K562 (cell line): ENCODE measurements around the gene HSPB3. TPM values are rescaled to one million over a fixed set of nuclear protein-coding genes. Genes with fewer than 3 reads are reported as not detected.

ENCODE experiments used
- ATAC-seq: fragments of 200-7000 bp; cut with Tn5 transposase; 3 replicates; pipeline ENCODE4 v1.9.1; 2020; ENCODE audit warnings: moderate library complexity
- BruUV-seq: library from RNA; stranded (reverse); fragments of 400-500 nt; replicated peaks from 2 replicates; lab custom pipeline; 2021; lab: Mats Ljungman, UMichigan
- CTCF ChIA-PET: fragments of 300-600 bp; formaldehyde crosslinking; extraction: SDS; loops from one replicate; lab custom pipeline; 2021; ENCODE audit warnings: low intra/inter-chr PET ratio; lab: Yijun Ruan, JAX
- POLR2A ChIA-PET: fragments of 300-600, 350-650 bp; sonication (Branson Sonifier 250); formaldehyde crosslinking; extraction: SDS; loops from one replicate; lab custom pipeline; 2021; ENCODE audit warnings: antibody characterized with exemption, inconsistent platforms; lab: Yijun Ruan, JAX
- DNase-seq, 4 experiments: peaks; one replicate each; pipeline versions ENCODE4 v3.0.0 to v3.0.0-alpha.2; 2011 to 2018; ENCODE audit warnings: low spot score in 3 of 4, mixed read lengths in 3 of 4; ENCODE audit errors: extremely low read depth in 1 of 4
- FAIRE-seq: peaks from 2 replicates; lab custom pipeline; 2011; peaks lifted over from hg19 to GRCh38; lab: Jason Lieb, UNC
- H2AFZ ChIP-seq: 2 replicates; pipeline ENCODE4 v1.6.0; 2011; ENCODE audit warnings: low read depth, low read length, control low read depth, inconsistent platforms
- H3K27ac ChIP-seq: fragments of 200-600 bp; 3 replicates; pipeline ENCODE4 v1.8.0; 2011; ENCODE audit warnings: low read depth, mild to moderate bottlenecking, control low read depth, inconsistent platforms, low read length, moderate library complexity, mixed read lengths; ENCODE audit errors: extremely low read depth
- H3K27me3 ChIP-seq, 2 experiments: fragments of 300-600 bp in 1 of 2; 2 replicates in 1 of 2; 3 replicates in 1 of 2; pipeline versions ENCODE4 v1.6.0 to v1.8.0; 2011; ENCODE audit warnings: inconsistent platforms in 2 of 2, low read length in 2 of 2, mild to moderate bottlenecking in 1 of 2, mixed read lengths in 1 of 2, moderate library complexity in 1 of 2; ENCODE audit not compliant: control insufficient read depth in 2 of 2, insufficient read depth in 2 of 2
- H3K36me3 ChIP-seq: fragments of 300-600 bp; 3 replicates; pipeline ENCODE4 v1.8.0; 2011; ENCODE audit warnings: mild to moderate bottlenecking, low read length, inconsistent platforms; ENCODE audit not compliant: control insufficient read depth, insufficient read depth
- H3K4me1 ChIP-seq, 2 experiments: fragments of 200-600 bp in 1 of 2; replicated peaks in 1 of 2; 2 replicates in 1 of 2; 3 replicates in 1 of 2; pipeline versions ENCODE4 v1.5.1 to v1.8.0; 2011; ENCODE audit warnings: inconsistent platforms in 2 of 2, low read length in 2 of 2, mild to moderate bottlenecking in 1 of 2, mixed read lengths in 1 of 2, moderate library complexity in 1 of 2; ENCODE audit not compliant: control insufficient read depth in 2 of 2, insufficient read depth in 2 of 2
- H3K4me2 ChIP-seq: 2 replicates; pipeline ENCODE4 v1.6.1; 2011; ENCODE audit warnings: low read length, control low read depth, inconsistent platforms, mixed read lengths; ENCODE audit not compliant: insufficient read depth
- H3K4me3 ChIP-seq: fragments of 200-600 bp; sonication (generic), shearing (Covaris generic); 2 replicates; pipeline ENCODE4 v1.5.1; 2016; ENCODE audit warnings: control low read depth, inconsistent platforms
- H3K79me2 ChIP-seq: fragments of 200-600 bp; 3 replicates; pipeline ENCODE4 v1.8.0; 2011; ENCODE audit warnings: low read length, inconsistent platforms; ENCODE audit not compliant: control insufficient read depth, insufficient read depth
- H3K9ac ChIP-seq, 2 experiments: 2 replicates each; pipeline versions ENCODE4 v1.6.0 to v1.6.1; 2011; ENCODE audit warnings: low read depth in 2 of 2, low read length in 2 of 2, control low read depth in 1 of 2, inconsistent platforms in 1 of 2, mild to moderate bottlenecking in 1 of 2, mixed read lengths in 1 of 2; ENCODE audit not compliant: insufficient read depth in 1 of 2
- H3K9me1 ChIP-seq: one replicate; pipeline ENCODE4 v1.6.0; 2011; ENCODE audit warnings: inconsistent platforms, mild to moderate bottlenecking, low read length, moderate library complexity; ENCODE audit not compliant: control insufficient read depth, insufficient read depth
- H3K9me3 ChIP-seq: replicated peaks from 2 replicates; pipeline ENCODE4 v1.5.1; 2011; ENCODE audit warnings: low read depth, low read length, inconsistent platforms; ENCODE audit not compliant: control insufficient read depth, insufficient read depth
- H4K20me1 ChIP-seq: replicated peaks from 2 replicates; pipeline ENCODE4 v1.6.1; 2011; ENCODE audit warnings: low read length, inconsistent platforms, mixed read lengths; ENCODE audit not compliant: control insufficient read depth, insufficient read depth
- E2F5 ChIP-seq: sonication (generic); formaldehyde crosslinking; IDR thresholded peaks from 2 replicates; pipeline ENCODE4 v1.8.0; 2022; ENCODE audit warnings: mild to moderate bottlenecking, missing genetic modification reagents
- GABPB2 ChIP-seq: fragments of 250-450 bp; sonication (Bioruptor Pico); conservative IDR thresholded peaks from 2 replicates; pipeline ENCODE4 v1.5.1; 2021; ENCODE audit warnings: mild to moderate bottlenecking
- HBP1 ChIP-seq: fragments of 450-650 bp; formaldehyde crosslinking; IDR thresholded peaks from 2 replicates; pipeline ENCODE4 v1.4.0; 2022; ENCODE audit warnings: missing genetic modification characterization
- HEY1 ChIP-seq: fragments of 250-450 bp; sonication (Bioruptor Pico); IDR thresholded peaks from 2 replicates; pipeline ENCODE4 v1.5.0; 2020; ENCODE audit warnings: mild to moderate bottlenecking, moderate library complexity, borderline replicate concordance
- MAFF ChIP-seq: IDR thresholded peaks from 2 replicates; pipeline ENCODE4 v1.6.1; 2012; ENCODE audit warnings: low read length, improper control_type of control experiment
- NFE2 ChIP-seq: IDR thresholded peaks from 2 replicates; pipeline ENCODE4 v1.6.1; 2014; ENCODE audit warnings: antibody characterized with exemption, low read depth
- NFE2L1 ChIP-seq: fragments of 450-650 bp; IDR thresholded peaks from 2 replicates; pipeline ENCODE4 v1.6.1; 2016; ENCODE audit warnings: missing genetic modification characterization, low read depth, mild to moderate bottlenecking, missing compliant biosample characterization, moderate library complexity, borderline replicate concordance
- POLR3G ChIP-seq: IDR thresholded peaks from 2 replicates; pipeline ENCODE4 v1.6.1; 2011; ENCODE audit not compliant: insufficient read length, insufficient replicate concordance; ENCODE audit errors: extremely low read depth
- POU5F1 ChIP-seq: fragments of 150-350 bp; IDR thresholded peaks from 2 replicates; pipeline ENCODE4 v1.6.1; 2014; ENCODE audit warnings: borderline replicate concordance, low read length, low read depth, mild to moderate bottlenecking; ENCODE audit not compliant: partially characterized antibody
- RAD51 ChIP-seq: fragments of 450-650 bp; IDR thresholded peaks from 2 replicates; pipeline ENCODE4 v1.7.1; 2016; ENCODE audit warnings: low read depth, mild to moderate bottlenecking, borderline replicate concordance
- RBM22 ChIP-seq: fragments of 200-400 bp; formaldehyde crosslinking; IDR thresholded peaks from 2 replicates; pipeline ENCODE4 v1.6.1; 2018; ENCODE audit warnings: low read length, low read depth; ENCODE audit not compliant: poor library complexity, severe bottlenecking
- RBM34 ChIP-seq: fragments of 200-400 bp; formaldehyde crosslinking; IDR thresholded peaks from 2 replicates; pipeline ENCODE4 v1.6.1; 2018; ENCODE audit warnings: low read length, borderline replicate concordance; ENCODE audit not compliant: insufficient read depth
- SIN3B ChIP-seq: fragments of 450-650 bp; IDR thresholded peaks from 2 replicates; pipeline ENCODE4 v1.6.1; 2017; ENCODE audit warnings: low read depth, mild to moderate bottlenecking, moderate library complexity
- SMARCA5 ChIP-seq: fragments of 450-650 bp; IDR thresholded peaks from 2 replicates; pipeline ENCODE4 v1.6.1; 2016
- SNIP1 ChIP-seq: fragments of 450-650 bp; IDR thresholded peaks from 2 replicates; pipeline ENCODE4 v1.7.1; 2017; ENCODE audit warnings: low read depth, mild to moderate bottlenecking
- TARDBP ChIP-seq: fragments of 450-650 bp; IDR thresholded peaks from 2 replicates; pipeline ENCODE4 v1.6.1; 2016
- ZBTB49 ChIP-seq: sonication (generic); formaldehyde crosslinking; IDR thresholded peaks from 2 replicates; pipeline ENCODE4 v1.8.0; 2022; ENCODE audit warnings: missing genetic modification reagents, mild to moderate bottlenecking, borderline replicate concordance
- ZNF766 ChIP-seq: fragments of 200-800 bp; sonication (Bioruptor generic); conservative IDR thresholded peaks from 2 replicates; pipeline ENCODE4 v1.6.1; 2016; ENCODE audit warnings: missing genetic modification characterization, missing compliant biosample characterization
- ZNF785 ChIP-seq: fragments of 250-450 bp; sonication (Bioruptor Pico); IDR thresholded peaks from 2 replicates; pipeline ENCODE4 v1.4.0; 2020; ENCODE audit warnings: mild to moderate bottlenecking
- WGBS: fragments of 100-300 bp; shearing (Covaris generic); methylation state at CpG from one replicate; pipeline ENCODE4 v1.1.6; 2016; ENCODE audit warnings: low coverage, mixed read lengths; ENCODE audit not compliant: insufficient coverage; ENCODE audit errors: missing lambda C conversion rate; 5-methylcytosine and 5-hydroxymethylcytosine counted together
- in situ Hi-C: fragments of 300-500 bp; cut with MboI; formaldehyde crosslinking; loops from 4 replicates; pipeline ENCODE4 v1.15.0; 2018; ENCODE audit warnings: inconsistent platforms, mixed read lengths
- intact Hi-C: fragments of 100-400 bp; cut with micrococcal nuclease; formaldehyde crosslinking; loops from 2 replicates; pipeline ENCODE4 v1.14.2; 2022
- polyA plus RNA-seq, 8 experiments: library from polyadenylated mRNA; depleted of rRNA in 4 of 8; stranded (reverse) in 5 of 8; unstranded in 3 of 8; fragments of >200 nt; fragmentation: Nextera tagmentation in 2 of 8; fragmentation: Illumina TruSeq in 1 of 8; extraction: Ambion mirVana in 2 of 8; extraction: Trizol in 1 of 8; gene quantifications; 2 replicates each; pipeline versions ENCODE4 v1.2.1 to v1.2.3, GENCODE V29; 2011 to 2014; ENCODE audit warnings: inconsistent platforms in 1 of 8, missing spikeins in 1 of 8
- total RNA-seq, 7 experiments: library from RNA; depleted of rRNA in 6 of 7; stranded (reverse); fragments of >200 nt in 6 of 7; fragmentation: Illumina TruSeq in 2 of 7; extraction: Trizol in 2 of 7; gene quantifications; 2 replicates each; pipeline versions ENCODE4 v1.2.1 to v1.2.3, GENCODE V29; 2011 to 2021; ENCODE audit warnings: low replicate concordance in 1 of 7

The HSPB3 gene
- total and polyA plus RNA-seq, 9 of the 15 experiments (the other 6 are each of a cell fraction or from before 2014, with no cell fraction given) = 2.4 to 6.3 (median 3.4) TPM

GRCh38 chr5:54460181-54460919 is 4.9 kb downstream of the HSPB3 start:
- WGBS = 59% methylated on average over 3 of the region's 3 CpGs
- H3K4me1 ChIP-seq = peaks cover 5 to 20% of the 10 kb centered on the region in 2 experiments
- H3K79me2 ChIP-seq = no peaks in the 10 kb centered on the region
- no peaks in the 10 kb centered on the region for H3K36me3 ChIP-seq
- peak; percentile 15 to 71 (median 42) for DNase-seq
- H3K9ac ChIP-seq = no peak overlapping the region; a peak in 1 of 4 replicates
- H3K4me2 ChIP-seq = peak overlapping the region; percentile 21; the same call in 1 of the 2 replicates
- peak; percentile 91 for FAIRE-seq
- no peaks in the 10 kb centered on the region for H3K9me1 ChIP-seq
- H3K27me3 ChIP-seq = no peaks in the 10 kb centered on the region
- ChIA-PET POLR2A (interaction anchor here (0.6 to 1.1 kb wide), 3 partner anchors 10 to 116 kb away, joined by 3 read pairs; no protein-coding TSS in a partner anchor), CTCF (no interaction called here)
- peak overlapping the region; percentile 42; the same call in 2 of the 3 replicates for H3K27ac ChIP-seq
- no peak overlapping the region for H3K4me3 ChIP-seq
- no peaks in the 10 kb centered on the region for H3K9me3 ChIP-seq
- no peak overlapping the region; the same call in 1 of the 2 replicates for H2AFZ ChIP-seq
- no peaks in the 10 kb centered on the region for H4K20me1 ChIP-seq
- in situ Hi-C loops = no loop called here
- ATAC-seq = peak; percentile 90
- intact Hi-C loops = no loop called here
- no TSS peak for BruUV-seq
- TF ChIP-seq TARDBP (no peak), RBM22 (no peak), ZNF766 (CRISPR knock-in tag) (no peak), SMARCA5 (no peak), ZNF785 (CRISPR knock-in tag) (no peak), SNIP1 (no peak), ZBTB49 (CRISPR knock-in tag) (no peak), RBM34 (no peak), NFE2L1 (tag) (peak; percentile 89), NFE2 (peak; percentile 96), SIN3B (no peak), POLR3G (no peak), E2F5 (CRISPR knock-in tag) (no peak), HEY1 (CRISPR knock-in tag) (no peak), POU5F1 (no peak), RAD51 (no peak), HBP1 (CRISPR knock-in tag) (no peak), GABPB2 (no peak), MAFF (peak; percentile 91)
